ENCODE results near the gene ZNF281. TPM values are rescaled to one million over a fixed set of nuclear protein-coding genes. Genes with fewer than 3 reads are reported as not detected.

ZNF281 gene
- total and polyA plus RNA-seq, 2 experiments from 2014 or later: 40.3 to 45.2 TPM

- Histone ChIP-seq H3K4me3 (no peak overlapping the region), H3K9ac (no peak overlapping the region), H3K4me1 (ENCODE audit: insufficient read depth) (0 out of 2 replicates have a peak, but pooled peaks cover 2% of the 10 kb centered on the region), H3K79me2 (ENCODE audit: insufficient read depth) (no peaks in the 10 kb centered on the region), H3K9me3 (ENCODE audit: low read depth) (no peaks in the 10 kb centered on the region), H3F3A (ENCODE audit: insufficient read depth) (peaks cover 14% of the 10 kb centered on the region; the same call in 1 of the 2 replicates), H3K9me2 (ENCODE audit: insufficient read depth) (no peaks in the 10 kb centered on the region), H4K20me1 (ENCODE audit: insufficient read depth) (no peaks in the 10 kb centered on the region), H2AFZ (no peak overlapping the region), H3K36me3 (ENCODE audit: low read depth) (no peaks in the 10 kb centered on the region), H3K4me2 (ENCODE audit: unreplicated experiment) (no peak overlapping the region), H3K27ac (no peak overlapping the region), H3K27me3 (replicated peaks; ENCODE audit: insufficient read depth) (no peaks in the 10 kb centered on the region)
- TF ChIP-seq EZH2phosphoT487 (IDR thresholded peaks at IDR 0.05; ENCODE audit: insufficient read depth, low read depth) (no peak), EZH2 (IDR thresholded peaks at IDR 0.05; ENCODE audit: insufficient read depth, poor library complexity, severe bottlenecking) (no peak)
- no peak for DNase-seq
- in situ Hi-C loops (cut with MboI): no loop called here
- WGBS, 2 experiments (ENCODE audit: low coverage in 1 of 2, low lambda C conversion rate in 2 of 2, missing lambda C conversion rate in 2 of 2): 84 to 88% methylated on average over 4 of the region's 4 CpGs
Observed at GRCh38 chr1:200386416-200386815, 23.4 kb downstream of the ZNF281 start.

- no peaks in the 10 kb centered on the region for H3K9me3 ChIP-seq (ENCODE audit: low read depth)
- no peak overlapping the region for H3K9ac ChIP-seq
- no peaks in the 10 kb centered on the region for H3K79me2 ChIP-seq (ENCODE audit: insufficient read depth)
- peaks cover 20% of the 10 kb centered on the region for H3F3A ChIP-seq (ENCODE audit: insufficient read depth)
- no peak overlapping the region for H3K27ac ChIP-seq
- in situ Hi-C loops (cut with MboI): no loop called here
- no peak for TF ChIP-seq EZH2 (IDR thresholded peaks at IDR 0.05; ENCODE audit: insufficient read depth, poor library complexity, severe bottlenecking)
- no peak for TF ChIP-seq EZH2phosphoT487 (IDR thresholded peaks at IDR 0.05; ENCODE audit: insufficient read depth, low read depth)
- no peaks in the 10 kb centered on the region for H3K27me3 ChIP-seq (replicated peaks; ENCODE audit: insufficient read depth)
- H3K4me3 ChIP-seq: no peak overlapping the region
- H3K4me2 ChIP-seq (ENCODE audit: unreplicated experiment): no peak overlapping the region
- H3K4me1 ChIP-seq (ENCODE audit: insufficient read depth): peaks cover 17% of the 10 kb centered on the region
- no peaks in the 10 kb centered on the region for H3K36me3 ChIP-seq (ENCODE audit: low read depth)
- H4K20me1 ChIP-seq (ENCODE audit: insufficient read depth): no peaks in the 10 kb centered on the region
- DNase-seq: no peak
- H3K9me2 ChIP-seq (ENCODE audit: insufficient read depth): no peaks in the 10 kb centered on the region
- 93 to 96% methylated on average over 11 of the region's 11 CpGs for WGBS, 2 experiments (ENCODE audit: low coverage in 1 of 2, low lambda C conversion rate in 2 of 2, missing lambda C conversion rate in 2 of 2)
- H2AFZ ChIP-seq: no peak overlapping the region
Observed at GRCh38 chr1:200384818-200385390, 24.9 kb downstream of the ZNF281 start.

DNA sequence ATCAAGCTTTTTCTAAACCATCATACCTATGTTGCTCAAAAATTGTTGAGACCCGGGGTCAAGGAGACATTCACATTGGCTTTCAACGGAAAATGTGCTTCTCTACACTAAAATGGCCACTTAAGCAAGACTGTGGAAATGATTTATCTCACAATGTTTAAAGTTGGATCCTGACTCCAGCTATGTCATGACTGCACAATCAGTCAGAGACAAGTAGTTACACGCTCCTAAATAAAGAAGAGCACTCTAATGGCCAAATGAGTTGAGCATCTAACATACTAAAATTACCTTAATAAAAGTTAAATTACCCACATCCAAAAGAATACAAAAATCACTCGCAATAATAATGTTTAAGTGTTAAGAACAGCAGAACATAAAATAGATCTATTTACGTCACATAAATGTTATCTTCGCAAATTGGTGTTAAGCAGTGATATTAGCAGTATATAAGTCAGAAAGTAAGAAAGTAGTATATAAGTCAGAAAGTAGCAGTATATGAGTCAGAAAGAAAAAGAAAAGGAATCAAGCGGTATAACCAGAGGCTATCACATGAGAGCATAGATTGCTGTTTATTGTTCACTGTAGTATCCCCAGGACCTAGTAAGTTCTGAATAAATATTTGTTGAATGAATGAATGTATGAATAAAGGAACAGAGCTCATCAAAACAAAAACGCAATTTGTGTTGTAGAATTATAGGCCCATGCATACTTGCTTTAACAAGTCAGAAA lies 28.4 kb downstream of the ZNF281 start:
- no peak overlapping the region for H2AFZ ChIP-seq
- H3K9ac ChIP-seq: no peak overlapping the region
- in situ Hi-C loops (cut with MboI): no loop called here
- H4K20me1 ChIP-seq (ENCODE audit: insufficient read depth): no peaks in the 10 kb centered on the region
- 96 to 98% methylated on average over 8 of the region's 8 CpGs for WGBS, 2 experiments (ENCODE audit: low coverage in 1 of 2, low lambda C conversion rate in 2 of 2, missing lambda C conversion rate in 2 of 2)
- no peaks in the 10 kb centered on the region for H3K36me3 ChIP-seq (ENCODE audit: low read depth)
- no peak overlapping the region for H3K27ac ChIP-seq
- peaks cover 47% of the 10 kb centered on the region for H3F3A ChIP-seq (ENCODE audit: insufficient read depth)
- no peaks in the 10 kb centered on the region for H3K79me2 ChIP-seq (ENCODE audit: insufficient read depth)
- no peak overlapping the region for H3K4me2 ChIP-seq (ENCODE audit: unreplicated experiment)
- DNase-seq: no peak
- H3K4me1 ChIP-seq (ENCODE audit: insufficient read depth): peaks cover 38% of the 10 kb centered on the region
- no peak for TF ChIP-seq EZH2 (IDR thresholded peaks at IDR 0.05; ENCODE audit: insufficient read depth, poor library complexity, severe bottlenecking)
- TF ChIP-seq EZH2phosphoT487 (IDR thresholded peaks at IDR 0.05; ENCODE audit: insufficient read depth, low read depth): no peak
- no peaks in the 10 kb centered on the region for H3K9me2 ChIP-seq (ENCODE audit: insufficient read depth)
- no peaks in the 10 kb centered on the region for H3K9me3 ChIP-seq (ENCODE audit: low read depth)
- no peaks in the 10 kb centered on the region for H3K27me3 ChIP-seq (replicated peaks; ENCODE audit: insufficient read depth)
- no peak overlapping the region for H3K4me3 ChIP-seq

DNA sequence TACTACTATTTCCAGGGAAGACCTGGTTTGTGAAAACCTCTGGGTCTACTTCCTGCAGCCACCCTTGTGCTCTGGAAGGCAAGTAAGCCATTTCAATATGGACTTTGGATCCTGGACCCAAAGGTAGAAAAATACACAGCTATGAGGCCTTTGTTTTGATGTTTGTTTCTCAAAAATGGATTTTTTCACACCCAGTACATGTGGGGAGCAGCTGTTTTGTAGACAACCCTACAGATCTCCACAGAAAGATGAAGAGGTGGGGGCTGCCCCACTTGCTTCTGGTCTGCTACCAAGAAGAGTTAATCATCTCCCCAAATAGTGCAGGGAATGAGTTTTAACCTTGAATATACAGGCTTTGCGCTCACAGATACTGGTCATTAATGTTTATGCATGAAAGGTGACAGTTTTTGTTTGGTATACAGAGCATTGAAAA lies 29.2 kb downstream of the ZNF281 start:
- Histone ChIP-seq H3K27me3 (replicated peaks; ENCODE audit: insufficient read depth) (no peaks in the 10 kb centered on the region), H3K36me3 (ENCODE audit: low read depth) (no peaks in the 10 kb centered on the region), H3K4me2 (ENCODE audit: unreplicated experiment) (no peak overlapping the region), H4K20me1 (ENCODE audit: insufficient read depth) (no peaks in the 10 kb centered on the region), H3K79me2 (ENCODE audit: insufficient read depth) (no peaks in the 10 kb centered on the region), H3K9ac (no peak overlapping the region), H3F3A (ENCODE audit: insufficient read depth) (peaks cover 50% of the 10 kb centered on the region), H3K9me3 (ENCODE audit: low read depth) (no peaks in the 10 kb centered on the region), H3K27ac (peak overlapping the region; percentile 51), H3K4me3 (no peak overlapping the region), H3K9me2 (ENCODE audit: insufficient read depth) (no peaks in the 10 kb centered on the region), H2AFZ (no peak overlapping the region), H3K4me1 (ENCODE audit: insufficient read depth) (peaks cover 38% of the 10 kb centered on the region)
- no peak for DNase-seq
- no peak for TF ChIP-seq EZH2 (IDR thresholded peaks at IDR 0.05; ENCODE audit: insufficient read depth, poor library complexity, severe bottlenecking)
- no peak for TF ChIP-seq EZH2phosphoT487 (IDR thresholded peaks at IDR 0.05; ENCODE audit: insufficient read depth, low read depth)
- WGBS, 2 experiments (ENCODE audit: low coverage in 1 of 2, low lambda C conversion rate in 2 of 2, missing lambda C conversion rate in 2 of 2): 100% methylated on average over 1 of the region's 1 CpG
- in situ Hi-C loops (cut with MboI): no loop called here
